Measurements from ENCODE around the gene UGT1A1.

Gene UGT1A1

DNA sequence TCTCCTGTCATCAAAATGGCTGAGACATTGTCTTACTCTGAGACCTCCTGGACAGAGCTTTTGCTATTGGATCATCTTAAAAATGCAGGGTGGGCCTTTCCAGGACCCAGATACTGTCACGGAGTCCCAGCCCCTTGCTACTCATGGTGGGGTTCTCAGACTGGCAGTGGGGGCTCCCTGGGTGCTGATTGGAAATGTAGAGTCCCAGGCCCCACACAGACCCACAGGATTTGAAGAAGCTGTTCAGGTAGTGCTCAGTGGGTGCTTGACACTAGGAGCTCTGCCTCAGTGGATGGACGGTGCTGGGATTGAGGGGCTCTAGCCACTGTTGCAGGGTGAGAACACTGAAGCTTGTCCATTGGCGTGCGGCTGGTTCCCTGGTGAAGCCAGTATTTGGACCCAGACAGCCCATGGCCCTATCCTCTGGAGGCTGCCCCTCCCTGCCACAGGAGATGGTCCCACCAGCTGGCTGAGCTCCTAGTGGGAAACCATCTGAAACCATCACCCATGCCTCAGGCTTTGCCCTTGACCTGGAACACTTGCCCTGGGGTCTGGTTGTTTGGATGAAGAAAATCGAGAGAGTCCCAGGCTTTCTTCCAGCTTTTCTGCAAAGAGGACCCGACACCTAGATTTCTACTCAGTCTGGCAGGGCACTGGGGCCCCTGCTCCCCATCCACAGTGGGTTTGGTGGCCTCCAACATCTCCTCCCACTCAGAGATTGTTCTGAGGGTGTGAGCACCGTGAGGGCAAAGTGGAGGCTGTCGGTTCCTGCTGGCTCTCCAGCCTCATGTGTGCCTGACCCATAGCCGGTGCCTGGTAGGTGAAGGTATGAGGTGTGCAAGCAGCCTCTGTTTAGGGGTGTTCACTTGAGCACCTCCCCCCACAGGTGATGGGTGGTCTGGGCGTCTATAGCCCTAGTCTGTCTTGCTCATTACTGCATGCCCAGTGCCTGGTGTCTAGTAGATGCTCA is 48.2 kb downstream of the UGT1A1 start:
- Histone ChIP-seq H3K36me3 (ENCODE audit: insufficient read depth) (no peaks in the 10 kb centered on the region), H3K27me3 (ENCODE audit: insufficient read depth, low read depth) (no peaks in the 10 kb centered on the region), H3K9ac (no peak overlapping the region), H3K4me2 (no peak overlapping the region), H3K27ac (no peak overlapping the region), H3K79me2 (ENCODE audit: insufficient read depth, low read depth) (no peaks in the 10 kb centered on the region), H2AFZ (ENCODE audit: low read depth) (no peak overlapping the region), H3K4me1 (ENCODE audit: low read depth, poor library complexity, severe bottlenecking) (no peaks in the 10 kb centered on the region), H4K20me1 (ENCODE audit: insufficient read depth) (no peaks in the 10 kb centered on the region), H3K4me3 (IDR thresholded peaks at IDR 0.05; ENCODE audit: insufficient read depth, low read depth, low read length) (no peak overlapping the region)
- TF ChIP-seq, protein P1, sequence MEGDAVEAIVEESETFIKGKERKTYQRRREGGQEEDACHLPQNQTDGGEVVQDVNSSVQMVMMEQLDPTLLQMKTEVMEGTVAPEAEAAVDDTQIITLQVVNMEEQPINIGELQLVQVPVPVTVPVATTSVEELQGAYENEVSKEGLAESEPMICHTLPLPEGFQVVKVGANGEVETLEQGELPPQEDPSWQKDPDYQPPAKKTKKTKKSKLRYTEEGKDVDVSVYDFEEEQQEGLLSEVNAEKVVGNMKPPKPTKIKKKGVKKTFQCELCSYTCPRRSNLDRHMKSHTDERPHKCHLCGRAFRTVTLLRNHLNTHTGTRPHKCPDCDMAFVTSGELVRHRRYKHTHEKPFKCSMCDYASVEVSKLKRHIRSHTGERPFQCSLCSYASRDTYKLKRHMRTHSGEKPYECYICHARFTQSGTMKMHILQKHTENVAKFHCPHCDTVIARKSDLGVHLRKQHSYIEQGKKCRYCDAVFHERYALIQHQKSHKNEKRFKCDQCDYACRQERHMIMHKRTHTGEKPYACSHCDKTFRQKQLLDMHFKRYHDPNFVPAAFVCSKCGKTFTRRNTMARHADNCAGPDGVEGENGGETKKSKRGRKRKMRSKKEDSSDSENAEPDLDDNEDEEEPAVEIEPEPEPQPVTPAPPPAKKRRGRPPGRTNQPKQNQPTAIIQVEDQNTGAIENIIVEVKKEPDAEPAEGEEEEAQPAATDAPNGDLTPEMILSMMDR (conservative IDR thresholded peaks at IDR 0.05; ENCODE audit: low read depth, low read length): no peak

DNA sequence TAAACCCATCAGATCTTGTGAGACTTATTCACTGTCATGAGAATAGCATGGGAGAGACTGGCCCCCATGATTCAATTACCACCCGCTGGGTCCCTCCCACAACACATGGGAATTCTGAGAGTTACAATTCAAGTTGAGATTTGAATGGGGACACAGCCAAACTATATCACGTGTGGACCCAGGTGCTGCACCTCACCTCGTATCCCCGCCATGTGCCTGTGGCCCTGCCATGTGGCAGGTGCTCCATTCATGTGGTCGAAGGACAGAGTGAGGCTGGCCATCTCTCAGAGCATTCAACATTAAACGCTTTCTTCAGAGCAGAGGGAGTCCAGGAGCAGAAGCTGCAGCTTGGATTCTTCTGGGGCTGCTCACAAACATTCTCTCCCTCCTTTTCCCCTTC is 50.3 kb downstream of the UGT1A1 start:
- Histone ChIP-seq H3K9ac (no peak overlapping the region), H2AFZ (ENCODE audit: low read depth) (no peak overlapping the region), H4K20me1 (ENCODE audit: insufficient read depth) (no peaks in the 10 kb centered on the region), H3K79me2 (ENCODE audit: insufficient read depth, low read depth) (no peaks in the 10 kb centered on the region), H3K4me2 (no peak overlapping the region), H3K4me1 (ENCODE audit: low read depth, poor library complexity, severe bottlenecking) (no peaks in the 10 kb centered on the region), H3K27me3 (ENCODE audit: insufficient read depth, low read depth) (no peaks in the 10 kb centered on the region), H3K4me3 (IDR thresholded peaks at IDR 0.05; ENCODE audit: insufficient read depth, low read depth, low read length) (no peak overlapping the region), H3K27ac (no peak overlapping the region), H3K36me3 (ENCODE audit: insufficient read depth) (no peaks in the 10 kb centered on the region)
- TF ChIP-seq, protein P1 (conservative IDR thresholded peaks at IDR 0.05; ENCODE audit: low read depth, low read length): no peak

DNA sequence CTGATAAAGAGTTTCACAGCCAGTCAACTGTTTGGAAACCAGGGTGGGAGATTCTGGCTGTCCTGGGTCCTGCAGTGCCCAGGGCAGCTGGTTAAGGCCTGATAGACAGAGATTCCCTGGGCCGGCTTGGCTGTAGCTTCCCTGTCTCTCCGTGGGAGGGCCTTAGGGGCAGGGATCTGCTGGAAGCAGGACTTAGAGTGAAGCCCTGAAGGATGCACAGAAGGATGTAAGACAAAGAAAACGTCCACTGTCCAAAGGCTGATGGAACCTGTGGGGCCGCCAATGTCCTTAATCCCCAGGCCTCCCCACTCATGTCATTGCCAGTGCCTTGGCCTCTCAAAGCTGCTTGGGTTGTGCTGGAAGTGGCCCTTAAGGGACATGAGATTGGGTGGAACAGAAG is 51.0 kb downstream of the UGT1A1 start:
- Histone ChIP-seq H3K27ac (no peak overlapping the region), H3K36me3 (ENCODE audit: insufficient read depth) (no peaks in the 10 kb centered on the region)
- TF ChIP-seq, protein P1 (conservative IDR thresholded peaks at IDR 0.05; ENCODE audit: low read depth, low read length): no peak

DNA sequence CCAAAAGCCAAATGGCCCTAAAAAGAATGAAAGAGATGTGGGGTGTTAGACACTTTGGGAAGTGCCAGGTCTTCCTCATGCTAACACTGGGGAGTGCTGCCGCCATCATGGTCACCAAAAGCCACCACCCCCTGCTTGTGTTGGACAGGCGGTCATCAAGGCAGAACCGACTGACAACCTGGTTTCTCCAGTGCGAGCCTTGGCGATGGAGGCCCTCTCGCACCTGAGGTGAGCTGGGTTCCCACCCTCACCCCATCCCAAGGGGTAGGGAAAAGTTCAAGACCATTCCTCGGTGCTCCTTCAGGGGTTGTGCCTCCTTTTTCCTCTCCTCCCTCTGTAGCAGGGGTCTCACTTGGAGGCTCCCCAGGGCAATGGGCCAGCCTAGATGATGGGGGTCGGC is 51.7 kb downstream of the UGT1A1 start:
- Histone ChIP-seq H3K9ac (no peak overlapping the region), H3K27me3 (ENCODE audit: insufficient read depth, low read depth) (no peaks in the 10 kb centered on the region), H3K27ac (no peak overlapping the region), H3K79me2 (ENCODE audit: insufficient read depth, low read depth) (no peaks in the 10 kb centered on the region), H2AFZ (ENCODE audit: low read depth) (no peak overlapping the region), H3K4me2 (no peak overlapping the region), H3K36me3 (ENCODE audit: insufficient read depth) (no peaks in the 10 kb centered on the region), H4K20me1 (ENCODE audit: insufficient read depth) (no peaks in the 10 kb centered on the region), H3K4me3 (IDR thresholded peaks at IDR 0.05; ENCODE audit: insufficient read depth, low read depth, low read length) (no peak overlapping the region), H3K4me1 (ENCODE audit: low read depth, poor library complexity, severe bottlenecking) (no peaks in the 10 kb centered on the region)
- TF ChIP-seq, protein P1 (conservative IDR thresholded peaks at IDR 0.05; ENCODE audit: low read depth, low read length): no peak

More for the DNA sequence above, 51.0 kb downstream of the UGT1A1 start:
- Histone ChIP-seq H3K79me2 (ENCODE audit: insufficient read depth, low read depth) (no peaks in the 10 kb centered on the region), H2AFZ (ENCODE audit: low read depth) (no peak overlapping the region), H3K4me3 (IDR thresholded peaks at IDR 0.05; ENCODE audit: insufficient read depth, low read depth, low read length) (no peak overlapping the region), H3K27me3 (ENCODE audit: insufficient read depth, low read depth) (no peaks in the 10 kb centered on the region), H4K20me1 (ENCODE audit: insufficient read depth) (no peaks in the 10 kb centered on the region), H3K4me2 (no peak overlapping the region), H3K9ac (no peak overlapping the region), H3K4me1 (ENCODE audit: low read depth, poor library complexity, severe bottlenecking) (no peaks in the 10 kb centered on the region)
